ENCODE data around the gene PTPN7.

GRCh38 chr1:202202500-202203168, 42.2 kb upstream of the PTPN7 start:
- TF ChIP-seq RAD51 (IDR thresholded peaks at IDR 0.05) (no peak), CTCF (IDR thresholded peaks at IDR 0.05 in 2 of 3, conservative IDR thresholded peaks at IDR 0.05 in 1 of 3; ENCODE audit: control insufficient read depth in 2 of 3, extremely low read depth in 1 of 3, insufficient read depth in 1 of 3, low read depth in 3 of 3, low read length in 3 of 3) (no peak), REST (IDR thresholded peaks at IDR 0.05; ENCODE audit: low read depth, low read length) (no peak), KDM1A (IDR thresholded peaks at IDR 0.05; ENCODE audit: borderline replicate concordance) (no peak)
